Liver (tissue), 3 donors: ENCODE data around the gene NAV2.

ENCODE experiments used
- CTCF ChIP-seq: fragments of 150-350 bp; IDR thresholded peaks from 2 replicates; pipeline ENCODE4 v1.5.1; 2017; ENCODE audit warnings: improper control_type of control experiment, low read depth, low read length; ENCODE audit not compliant: missing input control
- GABPA ChIP-seq, 2 donors: IDR thresholded peaks in 1 of 2; conservative IDR thresholded peaks in 1 of 2; 2 replicates each; pipeline ENCODE4 v1.6.1; 2016; ENCODE audit warnings: antibody characterized with exemption in 2 of 2, mild to moderate bottlenecking in 1 of 2, moderate library complexity in 1 of 2
- RAD21 ChIP-seq, 2 donors: IDR thresholded peaks; 2 replicates each; pipeline ENCODE4 v1.6.1; 2016; ENCODE audit warnings: antibody characterized with exemption in 2 of 2, mild to moderate bottlenecking in 2 of 2
- REST ChIP-seq: IDR thresholded peaks from 2 replicates; pipeline ENCODE4 v1.6.1; 2016; ENCODE audit warnings: antibody characterized with exemption, mild to moderate bottlenecking
- donor health status: healthy.
- donor health status: healthy.

- TF ChIP-seq CTCF, result no peak
- no peak for TF ChIP-seq RAD21 (IDR thresholded peaks at IDR 0.05)
- no peak for TF ChIP-seq REST
- no peak for TF ChIP-seq GABPA (IDR thresholded peaks at IDR 0.05 in 1 of 2, conservative IDR thresholded peaks at IDR 0.05 in 1 of 2)
These were observed 176.9 kb downstream of the NAV2 start for GRCh38 chr11:19889531-19889930.
